BLaER1 treated with 17β-estradiol and CSF1 and Interleukin-3, amounts not matched to agents 10 nM and 100 nM (cell line): Measurements from ENCODE around the gene RNF141.

Source experiments
- H3K27ac ChIP-seq, 11 experiments: shearing (Covaris generic); formaldehyde crosslinking; 2 replicates each; pipeline ENCODE4 v1.8.1; 2022
- H3K27me3 ChIP-seq, 11 experiments: shearing (Covaris generic); formaldehyde crosslinking; 2 replicates each; pipeline ENCODE4 v1.8.1; 2022
- H3K36me3 ChIP-seq, 11 experiments: shearing (Covaris generic); formaldehyde crosslinking; 2 replicates each; pipeline ENCODE4 v1.8.1; 2022
- H3K4me1 ChIP-seq, 10 experiments: shearing (Covaris generic); formaldehyde crosslinking; 2 replicates each; pipeline ENCODE4 v1.8.1; 2022
- H3K4me2 ChIP-seq, 11 experiments: shearing (Covaris generic); formaldehyde crosslinking; 2 replicates each; pipeline ENCODE4 v1.8.1; 2022
- H3K4me3 ChIP-seq, 10 experiments: shearing (Covaris generic); formaldehyde crosslinking; 2 replicates each; pipeline ENCODE4 v1.8.1; 2022
- H3K9ac ChIP-seq, 11 experiments: shearing (Covaris generic); formaldehyde crosslinking; 2 replicates each; pipeline ENCODE4 v1.8.1; 2022
- H3K9me3 ChIP-seq, 11 experiments: shearing (Covaris generic); formaldehyde crosslinking; replicated peaks in 1 of 11; 2 replicates each; pipeline ENCODE4 v1.8.1; 2022
- H4K20me1 ChIP-seq, 11 experiments: shearing (Covaris generic); formaldehyde crosslinking; 2 replicates each; pipeline ENCODE4 v1.8.1; 2022
- Cebpa-rat ChIP-seq, 11 experiments: shearing (Covaris generic); IDR thresholded peaks; 2 replicates each; pipeline ENCODE4 v1.8.1; 2022

RNF141 gene

DNA sequence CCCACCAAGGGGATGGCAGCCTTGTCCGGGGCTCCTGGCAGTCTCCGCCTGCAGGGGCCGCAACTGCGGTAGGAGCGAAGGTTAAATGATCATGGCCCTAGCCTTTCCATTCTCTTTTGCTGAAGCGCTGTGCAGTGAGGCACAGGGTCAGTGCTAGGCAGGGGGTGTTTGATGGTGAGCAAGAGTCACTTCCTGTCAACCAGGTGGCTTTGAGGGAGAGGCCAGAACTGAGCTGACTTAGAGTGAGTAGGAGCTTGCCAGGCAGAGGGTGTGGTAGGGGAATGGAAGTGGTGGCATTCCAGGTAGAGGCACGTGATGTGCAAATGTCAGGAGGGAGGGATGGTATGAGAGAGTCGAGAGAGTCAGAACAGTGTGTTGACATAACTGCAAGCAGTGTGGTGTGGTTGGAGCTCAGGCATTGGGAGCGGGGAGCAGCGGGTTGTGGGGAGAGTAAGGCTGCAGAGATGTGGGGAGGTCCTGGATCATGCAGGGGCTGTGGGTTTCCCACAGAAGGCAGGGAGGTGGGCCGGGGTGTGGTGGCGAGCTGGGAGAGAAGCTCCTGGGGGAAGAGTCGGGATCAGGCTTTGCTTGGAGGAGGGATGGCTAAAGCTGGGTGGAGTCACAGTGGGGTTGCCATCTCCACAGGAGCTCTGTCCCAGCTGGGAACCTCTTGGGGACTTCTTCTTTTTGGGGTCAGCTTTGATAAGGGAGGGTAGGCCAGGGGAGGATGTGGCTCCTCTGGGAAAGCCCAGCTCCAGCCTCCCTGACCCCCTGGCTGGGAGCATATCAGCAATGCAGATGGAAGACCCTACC is 52.7 kb downstream of the RNF141 start:
- 0 out of 22 replicates have a peak, but pooled peaks cover 0 to 6% (median 0%) of the 10 kb centered on the region in 11 experiments for H3K9me3 ChIP-seq
- TF ChIP-seq Cebpa-rat (IDR thresholded peaks at IDR 0.05) = no peak
- H3K4me3 ChIP-seq = no peak overlapping the region
- H3K9ac ChIP-seq = no peak overlapping the region
- H3K4me1 ChIP-seq = peaks cover 0 to 14% (median 0%) of the 10 kb centered on the region in 10 experiments; a peak in 5 of 20 replicates
- H4K20me1 ChIP-seq = peaks cover 0 to 100% (median 3%) of the 10 kb centered on the region in 11 experiments; a peak in 10 of 22 replicates
- no peaks in the 10 kb centered on the region for H3K27me3 ChIP-seq
- no peak overlapping the region for H3K27ac ChIP-seq
- no peak overlapping the region for H3K4me2 ChIP-seq
- H3K36me3 ChIP-seq = peaks cover 77 to 100% (median 100%) of the 10 kb centered on the region in 11 experiments

DNA sequence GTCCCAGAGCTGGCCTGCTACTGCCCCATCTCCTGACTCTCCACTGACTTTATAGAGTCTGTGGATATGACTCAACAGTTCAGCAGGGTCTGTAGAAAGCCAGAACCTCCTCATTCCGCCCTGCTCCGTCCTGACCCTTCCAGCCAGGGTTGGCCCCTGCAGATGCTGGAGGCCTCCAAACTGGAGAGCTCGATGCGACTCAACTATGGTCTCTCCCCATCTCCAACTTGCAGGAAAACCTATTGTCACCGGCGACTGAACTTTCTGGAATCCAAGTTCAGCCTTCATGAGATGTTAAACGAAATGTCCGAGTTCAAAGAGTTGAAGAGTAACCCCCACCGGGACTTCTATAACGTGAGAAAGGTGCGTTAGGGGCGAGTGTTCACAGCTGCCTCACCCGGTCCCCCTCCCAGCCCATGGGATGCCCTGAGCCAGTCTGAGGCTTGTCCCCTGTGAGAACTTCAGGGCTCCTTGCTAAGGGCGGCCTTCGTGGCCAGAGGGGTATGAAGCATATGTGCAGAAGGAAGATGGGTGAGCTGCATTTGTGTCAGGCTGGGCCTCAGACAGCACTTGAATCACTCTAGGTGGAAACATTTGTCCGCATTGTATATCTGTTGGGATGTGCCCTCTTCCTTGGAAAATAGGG is 53.9 kb downstream of the RNF141 start:
- no peaks in the 10 kb centered on the region for H3K9me3 ChIP-seq
- H3K4me3 ChIP-seq = no peak overlapping the region
- H4K20me1 ChIP-seq = peaks cover 0 to 100% (median 6%) of the 10 kb centered on the region in 11 experiments; a peak in 10 of 22 replicates
- no peak overlapping the region for H3K9ac ChIP-seq
- peaks cover 0 to 14% (median 0%) of the 10 kb centered on the region in 10 experiments; a peak in 5 of 20 replicates for H3K4me1 ChIP-seq
- no peak overlapping the region for H3K4me2 ChIP-seq
- no peak overlapping the region for H3K27ac ChIP-seq
- no peaks in the 10 kb centered on the region for H3K27me3 ChIP-seq
- no peak for TF ChIP-seq Cebpa-rat (IDR thresholded peaks at IDR 0.05)
- peaks cover 66 to 100% (median 100%) of the 10 kb centered on the region in 11 experiments for H3K36me3 ChIP-seq

DNA sequence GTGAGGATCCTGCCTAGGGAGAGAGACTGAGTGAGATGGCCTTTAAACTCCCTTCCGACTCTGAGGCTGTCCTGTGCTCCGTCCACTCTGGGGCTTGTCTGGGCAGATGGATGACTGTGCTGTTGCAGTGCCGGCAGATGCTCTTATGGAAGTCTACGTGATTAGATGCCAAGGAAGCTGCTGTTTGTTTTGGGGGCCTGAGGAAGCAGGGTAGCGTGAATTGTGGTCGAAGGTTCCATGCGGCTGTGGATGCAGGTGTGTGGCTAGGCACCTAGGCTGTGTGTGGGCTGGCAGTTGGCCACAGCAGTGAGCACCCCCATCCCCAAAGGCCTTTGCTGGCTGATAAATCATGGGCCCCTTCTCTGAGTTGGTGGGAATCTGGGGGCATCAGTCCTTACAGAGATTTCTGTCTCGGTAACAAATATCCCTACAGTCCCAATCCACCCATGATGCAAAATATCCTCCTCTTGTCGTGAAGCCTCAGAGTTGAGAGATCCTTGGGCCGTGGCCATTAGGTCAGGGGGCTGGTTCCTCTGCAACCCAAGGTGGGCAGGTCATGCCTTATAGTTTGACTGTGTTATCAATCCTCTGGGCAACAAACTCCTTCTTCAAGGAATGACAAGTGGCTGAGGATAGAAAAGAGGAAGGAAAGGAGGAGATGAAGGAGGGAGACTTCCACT is 54.7 kb downstream of the RNF141 start:
- Histone ChIP-seq H3K27ac (no peak overlapping the region), H3K4me1 (peaks cover 0 to 14% (median 0%) of the 10 kb centered on the region in 10 experiments; a peak in 5 of 20 replicates), H3K9ac (no peak overlapping the region), H3K27me3 (no peaks in the 10 kb centered on the region), H3K4me3 (no peak overlapping the region), H3K36me3 (peaks cover 65 to 100% (median 100%) of the 10 kb centered on the region in 11 experiments), H3K4me2 (no peak overlapping the region), H4K20me1 (peaks cover 0 to 100% (median 6%) of the 10 kb centered on the region in 11 experiments; a peak in 10 of 22 replicates), H3K9me3 (no peaks in the 10 kb centered on the region)
- no peak for TF ChIP-seq Cebpa-rat (IDR thresholded peaks at IDR 0.05)

DNA sequence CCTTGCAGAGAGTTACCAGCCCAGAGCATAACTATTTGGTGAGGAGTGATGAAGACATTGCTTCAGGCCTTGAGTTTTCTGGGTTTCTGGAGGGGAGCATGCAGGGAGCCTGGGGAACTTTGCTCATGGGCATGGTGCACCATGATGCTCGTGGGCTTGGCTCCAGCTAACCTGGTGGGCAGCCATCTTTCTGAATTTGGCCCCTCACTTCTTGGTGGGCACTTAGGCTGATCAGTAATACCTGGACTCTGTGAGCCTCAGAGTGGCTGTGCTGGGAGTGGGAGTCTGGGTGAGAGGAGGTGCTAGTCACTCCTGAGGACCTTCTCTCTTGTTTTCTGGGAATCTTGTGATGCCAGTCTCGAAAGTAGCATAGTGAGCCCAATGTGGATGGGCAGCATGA is 55.3 kb downstream of the RNF141 start:
- Histone ChIP-seq H4K20me1 (peaks cover 0 to 100% (median 6%) of the 10 kb centered on the region in 11 experiments; a peak in 10 of 22 replicates), H3K36me3 (peaks cover 65 to 100% (median 100%) of the 10 kb centered on the region in 11 experiments), H3K4me1 (peaks cover 0 to 10% (median 0%) of the 10 kb centered on the region in 10 experiments; a peak in 5 of 20 replicates), H3K4me3 (no peak overlapping the region), H3K9me3 (no peaks in the 10 kb centered on the region), H3K9ac (no peak overlapping the region), H3K4me2 (no peak overlapping the region), H3K27me3 (no peaks in the 10 kb centered on the region), H3K27ac (no peak overlapping the region)
- TF ChIP-seq Cebpa-rat (IDR thresholded peaks at IDR 0.05) = no peak

DNA sequence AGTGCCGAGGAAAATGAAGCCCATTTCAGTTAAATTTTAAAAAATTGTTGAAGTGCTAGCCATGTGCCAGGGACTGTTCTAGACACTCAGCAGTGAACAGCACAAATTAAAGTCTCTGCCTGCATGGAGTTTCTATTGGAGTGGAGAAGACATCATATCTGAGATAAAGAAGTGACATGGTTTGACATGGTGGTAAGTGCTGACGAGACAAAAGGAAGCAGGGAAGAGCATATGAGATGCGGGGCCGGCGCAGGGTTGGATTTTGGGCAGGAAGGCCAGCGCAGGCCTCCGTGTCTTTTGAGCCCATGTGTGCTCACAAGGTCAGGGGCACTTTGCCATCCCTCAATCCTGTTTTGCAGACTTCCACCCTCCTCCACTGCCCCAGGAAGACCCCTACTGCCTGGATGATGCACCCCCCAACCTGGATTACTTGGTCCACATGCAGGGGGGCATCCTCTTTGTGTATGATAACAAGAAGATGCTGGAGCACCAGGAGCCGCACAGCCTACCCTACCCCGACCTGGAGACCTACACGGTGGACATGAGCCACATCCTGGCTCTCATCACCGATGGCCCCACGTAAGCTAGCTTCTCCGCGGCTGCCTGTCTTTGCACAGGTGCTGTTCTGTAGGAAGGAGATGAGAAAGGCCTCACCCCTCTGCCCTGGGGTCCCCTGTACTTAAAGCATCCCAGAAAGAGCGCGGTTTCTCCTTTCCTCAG is 56.4 kb downstream of the RNF141 start:
- no peak overlapping the region for H3K27ac ChIP-seq
- 0 out of 20 replicates have a peak, but pooled peaks cover 0 to under 1% (median 0%) of the 10 kb centered on the region in 10 experiments for H3K4me1 ChIP-seq
- H3K9me3 ChIP-seq = no peaks in the 10 kb centered on the region
- TF ChIP-seq Cebpa-rat (IDR thresholded peaks at IDR 0.05) = no peak
- no peaks in the 10 kb centered on the region for H3K27me3 ChIP-seq
- H4K20me1 ChIP-seq = peaks cover 0 to 100% (median 12%) of the 10 kb centered on the region in 11 experiments; a peak in 11 of 22 replicates
- no peak overlapping the region for H3K9ac ChIP-seq
- H3K36me3 ChIP-seq = peaks cover 56 to 100% (median 98%) of the 10 kb centered on the region in 11 experiments
- H3K4me2 ChIP-seq = no peak overlapping the region
- no peak overlapping the region for H3K4me3 ChIP-seq

DNA sequence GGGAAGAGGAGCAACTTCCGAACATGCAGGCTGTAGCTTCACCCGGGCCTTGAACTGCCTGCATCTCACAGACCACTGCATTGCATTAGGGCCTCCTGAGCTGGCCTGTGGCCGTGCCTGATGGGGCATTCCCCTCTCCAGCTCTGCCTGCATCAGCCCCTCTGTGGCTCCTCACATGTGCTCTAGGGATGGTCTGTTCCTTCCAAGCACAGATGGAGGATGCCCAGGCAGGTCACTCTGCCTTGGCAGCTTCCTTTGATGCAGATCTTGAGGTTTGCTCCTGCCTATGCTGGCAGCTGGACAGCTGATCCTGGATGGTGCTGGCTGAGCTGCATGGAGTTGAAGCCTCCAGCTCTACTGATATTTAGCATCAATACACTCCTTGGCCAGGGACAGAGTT is 57.4 kb downstream of the RNF141 start:
- peaks cover 0 to 100% (median 12%) of the 10 kb centered on the region in 11 experiments; a peak in 12 of 22 replicates for H4K20me1 ChIP-seq
- TF ChIP-seq Cebpa-rat (IDR thresholded peaks at IDR 0.05) = no peak
- H3K9ac ChIP-seq = no peak overlapping the region
- H3K9me3 ChIP-seq = no peaks in the 10 kb centered on the region
- H3K27me3 ChIP-seq = no peaks in the 10 kb centered on the region
- no peak overlapping the region for H3K4me3 ChIP-seq
- no peak overlapping the region for H3K4me2 ChIP-seq
- peaks cover 51 to 100% (median 96%) of the 10 kb centered on the region in 11 experiments for H3K36me3 ChIP-seq
- no peaks in the 10 kb centered on the region for H3K4me1 ChIP-seq
- H3K27ac ChIP-seq = no peak overlapping the region

DNA sequence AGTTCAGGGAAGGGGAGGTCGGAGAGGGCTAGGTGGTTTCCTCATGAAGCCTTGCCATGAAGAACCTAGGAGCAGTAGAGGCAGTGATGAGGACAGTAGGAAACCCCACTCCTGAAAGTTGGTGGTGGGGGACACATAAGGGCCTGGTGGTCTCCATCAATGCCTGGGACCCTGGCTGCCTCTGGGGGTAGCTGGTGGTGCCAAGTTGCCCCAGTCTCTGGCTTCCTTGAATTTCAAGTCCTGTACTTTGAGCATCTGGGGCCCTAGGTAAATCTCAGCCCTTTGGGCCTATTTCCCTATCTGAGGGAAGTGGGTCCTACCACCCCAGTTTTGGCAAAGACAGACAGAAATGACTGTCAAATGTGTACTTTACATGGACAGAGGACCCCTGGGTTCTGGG is 57.8 kb downstream of the RNF141 start:
- TF ChIP-seq Cebpa-rat (IDR thresholded peaks at IDR 0.05) = no peak
- Histone ChIP-seq H3K36me3 (peaks cover 52 to 100% (median 96%) of the 10 kb centered on the region in 11 experiments), H3K4me1 (no peaks in the 10 kb centered on the region), H3K27me3 (no peaks in the 10 kb centered on the region), H3K4me3 (no peak overlapping the region), H3K9me3 (no peaks in the 10 kb centered on the region), H3K27ac (no peak overlapping the region), H3K9ac (no peak overlapping the region), H4K20me1 (peaks cover 0 to 100% (median 12%) of the 10 kb centered on the region in 11 experiments; a peak in 12 of 22 replicates), H3K4me2 (no peak overlapping the region)

DNA sequence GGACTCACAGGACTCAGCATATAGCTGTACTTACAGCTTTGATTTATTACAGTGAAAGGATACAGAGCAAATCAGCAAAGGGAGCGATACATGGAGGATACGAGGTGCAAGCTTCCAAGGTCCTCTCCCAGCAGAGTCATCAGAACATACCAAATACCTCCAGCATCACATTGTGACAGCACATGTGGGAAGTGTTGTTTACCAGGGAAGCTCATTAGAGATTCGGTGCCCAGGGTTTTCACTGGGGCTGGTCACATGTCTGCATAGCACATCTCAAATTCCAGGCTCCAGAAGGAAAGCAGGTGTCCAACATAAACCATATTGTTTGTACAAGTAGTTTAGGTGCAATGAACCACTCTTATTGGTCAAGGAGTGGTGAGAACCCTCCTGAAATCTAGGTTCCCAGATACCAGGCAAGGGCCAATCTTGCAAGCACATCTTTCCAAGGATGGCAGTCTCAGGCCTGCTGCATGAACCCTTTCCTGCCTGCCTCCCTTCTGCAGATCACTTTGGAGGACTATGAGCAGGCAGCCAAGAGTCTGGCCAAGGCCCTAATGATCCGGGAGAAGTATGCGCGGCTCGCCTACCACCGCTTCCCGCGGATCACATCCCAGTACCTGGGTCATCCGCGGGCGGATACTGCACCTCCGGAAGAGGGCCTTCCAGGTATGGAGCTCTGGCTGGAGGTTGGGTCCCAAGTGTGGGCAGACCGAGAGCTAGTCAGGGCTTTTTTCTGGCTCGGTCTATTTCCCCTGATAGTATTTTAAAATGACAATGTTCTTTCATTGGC is 59.2 kb downstream of the RNF141 start:
- no peak overlapping the region for H3K4me3 ChIP-seq
- no peaks in the 10 kb centered on the region for H3K27me3 ChIP-seq
- H3K4me1 ChIP-seq = peaks cover 0 to 5% (median 0%) of the 10 kb centered on the region in 10 experiments; a peak in 3 of 20 replicates
- H3K4me2 ChIP-seq = no peak overlapping the region
- no peak overlapping the region for H3K9ac ChIP-seq
- peaks cover 0 to 100% (median 19%) of the 10 kb centered on the region in 11 experiments; a peak in 13 of 22 replicates for H4K20me1 ChIP-seq
- TF ChIP-seq Cebpa-rat (IDR thresholded peaks at IDR 0.05) = no peak
- no peak overlapping the region for H3K27ac ChIP-seq
- no peaks in the 10 kb centered on the region for H3K9me3 ChIP-seq
- H3K36me3 ChIP-seq = peaks cover 44 to 100% (median 96%) of the 10 kb centered on the region in 11 experiments
